ENCODE data around the gene TMEM150A. TPM values are rescaled to one million over a fixed set of nuclear protein-coding genes. Genes with fewer than 3 reads are reported as not detected.

The TMEM150A gene
- total RNA-seq, 1 experiment from 2014 or later = 25.3 TPM

- H3K4me1 Mint-ChIP-seq (ENCODE audit: low read depth, unreplicated experiment) = peaks cover 15% of the 10 kb centered on the region
- peak overlapping the region; percentile 83 for H3K27ac Mint-ChIP-seq (ENCODE audit: unreplicated experiment)
- no peaks in the 10 kb centered on the region for H3K27me3 ChIP-seq (replicated peaks; ENCODE audit: control insufficient read depth, insufficient read depth, low read length)
- H3K9me3 ChIP-seq = no peaks in the 10 kb centered on the region
- CTCF ChIA-PET = interaction anchor here (0.9 to 1.7 kb wide), 6 partner anchors 9 to 175 kb away, joined by 3 to 9 read pairs (median 5); partner anchors contain the start of gene GGCX
- no peak for DNase-seq
- peaks cover 14% of the 10 kb centered on the region for H3K4me1 ChIP-seq
- TF ChIP-seq, protein P1, sequence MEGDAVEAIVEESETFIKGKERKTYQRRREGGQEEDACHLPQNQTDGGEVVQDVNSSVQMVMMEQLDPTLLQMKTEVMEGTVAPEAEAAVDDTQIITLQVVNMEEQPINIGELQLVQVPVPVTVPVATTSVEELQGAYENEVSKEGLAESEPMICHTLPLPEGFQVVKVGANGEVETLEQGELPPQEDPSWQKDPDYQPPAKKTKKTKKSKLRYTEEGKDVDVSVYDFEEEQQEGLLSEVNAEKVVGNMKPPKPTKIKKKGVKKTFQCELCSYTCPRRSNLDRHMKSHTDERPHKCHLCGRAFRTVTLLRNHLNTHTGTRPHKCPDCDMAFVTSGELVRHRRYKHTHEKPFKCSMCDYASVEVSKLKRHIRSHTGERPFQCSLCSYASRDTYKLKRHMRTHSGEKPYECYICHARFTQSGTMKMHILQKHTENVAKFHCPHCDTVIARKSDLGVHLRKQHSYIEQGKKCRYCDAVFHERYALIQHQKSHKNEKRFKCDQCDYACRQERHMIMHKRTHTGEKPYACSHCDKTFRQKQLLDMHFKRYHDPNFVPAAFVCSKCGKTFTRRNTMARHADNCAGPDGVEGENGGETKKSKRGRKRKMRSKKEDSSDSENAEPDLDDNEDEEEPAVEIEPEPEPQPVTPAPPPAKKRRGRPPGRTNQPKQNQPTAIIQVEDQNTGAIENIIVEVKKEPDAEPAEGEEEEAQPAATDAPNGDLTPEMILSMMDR (IDR thresholded peaks at IDR 0.05; ENCODE audit: insufficient read depth in 1 of 2, low read depth in 1 of 2, low read length in 1 of 2, severe bottlenecking in 1 of 2, unreplicated experiment in 1 of 2) = no peak
- peak overlapping the region; percentile 97 for H3K4me3 Mint-ChIP-seq (ENCODE audit: unreplicated experiment)
- H3K9me3 Mint-ChIP-seq (ENCODE audit: unreplicated experiment) = no peaks in the 10 kb centered on the region
- H3K27me3 Mint-ChIP-seq (ENCODE audit: insufficient read depth, unreplicated experiment) = no peaks in the 10 kb centered on the region
- H3K36me3 ChIP-seq (ENCODE audit: control insufficient read depth, insufficient read depth, low read length) = peaks cover 11% of the 10 kb centered on the region
- H3K4me3 ChIP-seq (ENCODE audit: low read depth, low read length) = peak overlapping the region; percentile 92
- peaks cover 33% of the 10 kb centered on the region for H3K36me3 Mint-ChIP-seq (ENCODE audit: insufficient read depth, unreplicated experiment)
- intact Hi-C loops (cut with micrococcal nuclease; ENCODE audit: unreplicated experiment) = no loop called here
- no TSS peak for BruUV-seq (replicated peaks)
- POLR2A ChIA-PET = interaction anchor here (0.5 to 1.8 kb wide), 9 partner anchors 9 to 107 kb away, joined by 3 to 22 read pairs (median 12); partner anchors contain the start of genes C2orf68, GGCX, MAT2A and VAMP8
These were observed 6.5 kb downstream of the TMEM150A start for GRCh38 chr2:85596026-85596333.

- ChIA-PET CTCF (interaction anchor here (0.9 to 1.7 kb wide), 6 partner anchors 8 to 174 kb away, joined by 3 to 9 read pairs (median 5); partner anchors contain the start of gene GGCX), POLR2A (interaction anchor here (0.5 to 1.8 kb wide), 13 partner anchors 8 to 259 kb away, joined by 3 to 22 read pairs (median 7); partner anchors contain the start of genes C2orf68, GGCX, MAT2A and VAMP8)
- Histone ChIP-seq H3K27me3 (replicated peaks; ENCODE audit: control insufficient read depth, insufficient read depth, low read length) (no peaks in the 10 kb centered on the region), H3K9me3 (no peaks in the 10 kb centered on the region), H3K36me3 (ENCODE audit: control insufficient read depth, insufficient read depth, low read length) (peaks cover 9% of the 10 kb centered on the region), H3K4me1 (peaks cover 17% of the 10 kb centered on the region), H3K4me3 (ENCODE audit: low read depth, low read length) (peak within 1 kb of the TSS; percentile 92)
- peak; percentile 96 to 98 for DNase-seq
- no TSS peak for BruUV-seq (replicated peaks)
- Mint-ChIP-seq H3K4me3 (ENCODE audit: unreplicated experiment) (peak within 1 kb of the TSS; percentile 97), H3K27me3 (ENCODE audit: insufficient read depth, unreplicated experiment) (no peaks in the 10 kb centered on the region), H3K4me1 (ENCODE audit: low read depth, unreplicated experiment) (peaks cover 20% of the 10 kb centered on the region), H3K9me3 (ENCODE audit: unreplicated experiment) (no peaks in the 10 kb centered on the region), H3K27ac (ENCODE audit: unreplicated experiment) (peak within 1 kb of the TSS; percentile 83), H3K36me3 (ENCODE audit: insufficient read depth, unreplicated experiment) (peaks cover 29% of the 10 kb centered on the region)
- intact Hi-C loops (cut with micrococcal nuclease; ENCODE audit: unreplicated experiment) = loop anchor here (1.0 kb wide), 1 partner anchor 10 kb away; no protein-coding TSS in a partner anchor
- TF ChIP-seq, protein P1 (IDR thresholded peaks at IDR 0.05; ENCODE audit: insufficient read depth in 1 of 2, low read depth in 1 of 2, low read length in 1 of 2, severe bottlenecking in 1 of 2, unreplicated experiment in 1 of 2) = no peak
These were observed 7.0 kb downstream of the TMEM150A start, which contains the start of gene RNF181 for GRCh38 chr2:85595301-85596025. Gene RNF181 (plus strand): TSS chr2:85595745. CDS start chr2:85595764, 19 bp downstream.

DNA sequence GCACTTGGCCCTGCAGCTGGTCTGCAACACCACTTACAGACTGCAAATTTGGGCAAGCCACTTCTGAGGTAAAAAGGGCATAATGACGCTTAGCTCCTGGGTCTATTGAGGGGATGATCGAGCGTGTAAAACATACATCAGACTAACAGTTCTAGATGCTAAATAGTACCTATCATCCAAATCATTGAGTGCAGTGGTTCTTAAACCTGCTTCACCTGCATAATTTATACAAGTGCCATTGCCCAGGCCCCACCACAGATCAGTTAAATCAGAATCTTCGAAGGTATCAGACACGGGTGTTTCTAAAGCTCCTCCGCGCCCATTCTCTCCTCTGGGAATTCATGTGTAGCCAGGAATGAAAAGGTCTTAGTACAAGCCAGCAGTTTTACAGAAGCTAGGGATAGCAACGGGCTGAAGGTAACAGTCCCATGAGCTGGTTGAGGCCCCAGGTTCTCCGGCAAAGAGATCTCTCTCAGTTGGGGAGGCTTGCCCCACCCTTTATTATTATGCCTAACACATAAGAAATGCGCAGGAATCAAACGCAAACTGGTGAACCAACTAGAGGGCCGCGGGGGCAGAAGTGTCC, 7.7 kb downstream of the TMEM150A start:
- H3K4me3 Mint-ChIP-seq (ENCODE audit: unreplicated experiment) = peak overlapping the region; percentile 97
- intact Hi-C loops (cut with micrococcal nuclease; ENCODE audit: unreplicated experiment) = loop anchor here (1.0 kb wide), 1 partner anchor 10 kb away; no protein-coding TSS in a partner anchor
- CTCF ChIA-PET = interaction anchor here (0.9 to 1.7 kb wide), 6 partner anchors 7 to 174 kb away, joined by 3 to 9 read pairs (median 5); partner anchors contain the start of gene GGCX
- H3K9me3 Mint-ChIP-seq (ENCODE audit: unreplicated experiment) = no peaks in the 10 kb centered on the region
- H3K27me3 Mint-ChIP-seq (ENCODE audit: insufficient read depth, unreplicated experiment) = no peaks in the 10 kb centered on the region
- peaks cover 21% of the 10 kb centered on the region for H3K4me1 ChIP-seq
- H3K27me3 ChIP-seq (replicated peaks; ENCODE audit: control insufficient read depth, insufficient read depth, low read length) = no peaks in the 10 kb centered on the region
- POLR2A ChIA-PET = interaction anchor here (0.5 to 1.8 kb wide), 11 partner anchors 8 to 258 kb away, joined by 3 to 22 read pairs (median 8); partner anchors contain the start of genes C2orf68, GGCX, MAT2A and VAMP8
- peak overlapping the region; percentile 83 for H3K27ac Mint-ChIP-seq (ENCODE audit: unreplicated experiment)
- no peaks in the 10 kb centered on the region for H3K9me3 ChIP-seq
- peak overlapping the region; percentile 92 for H3K4me3 ChIP-seq (ENCODE audit: low read depth, low read length)
- BruUV-seq (replicated peaks) = TSS peak; percentile 47
- peaks cover 9% of the 10 kb centered on the region for H3K36me3 ChIP-seq (ENCODE audit: control insufficient read depth, insufficient read depth, low read length)
- no peak for DNase-seq
- TF ChIP-seq, protein P1 (IDR thresholded peaks at IDR 0.05; ENCODE audit: insufficient read depth in 1 of 2, low read depth in 1 of 2, low read length in 1 of 2, severe bottlenecking in 1 of 2, unreplicated experiment in 1 of 2) = no peak
- H3K36me3 Mint-ChIP-seq (ENCODE audit: insufficient read depth, unreplicated experiment) = peaks cover 23% of the 10 kb centered on the region
- peaks cover 26% of the 10 kb centered on the region for H3K4me1 Mint-ChIP-seq (ENCODE audit: low read depth, unreplicated experiment)
